ENCODE data around the gene ZFAND5.

ZFAND5 gene

GRCh38 chr9:72362680-72363139 lies 2.3 kb downstream of the ZFAND5 start:
- peak; percentile 41 for DNase-seq

GRCh38 chr9:72362118-72362531 lies 2.9 kb downstream of the ZFAND5 start:
- DNase-seq: no peak

- DNase-seq: no peak
Measured at GRCh38 chr9:72361217-72361616, 3.8 kb downstream of the ZFAND5 start.

- DNase-seq: no peak
Measured at GRCh38 chr9:72360324-72360723, 4.7 kb downstream of the ZFAND5 start.

- DNase-seq: peak; percentile 13
Measured at GRCh38 chr9:72356041-72356582, 8.9 kb downstream of the ZFAND5 start.

GRCh38 chr9:72355153-72355552 lies 9.9 kb downstream of the ZFAND5 start:
- DNase-seq: no peak

GRCh38 chr9:72354704-72355103 lies 10.3 kb downstream of the ZFAND5 start:
- no peak for DNase-seq

GRCh38 chr9:72353455-72354116 lies 11.4 kb downstream of the ZFAND5 start:
- no peak for DNase-seq

- DNase-seq: no peak
Measured at GRCh38 chr9:72352911-72353388, 12.1 kb downstream of the ZFAND5 start.

GRCh38 chr9:72351538-72352453 lies 13.2 kb downstream of the ZFAND5 start:
- no peak for DNase-seq

- DNase-seq: no peak
Measured at GRCh38 chr9:72349911-72350310, 15.1 kb downstream of the ZFAND5 start.

- no peak for DNase-seq
Measured at GRCh38 chr9:72349240-72349639, 15.8 kb downstream of the ZFAND5 start.

GRCh38 chr9:72346333-72346732 lies 18.7 kb downstream of the ZFAND5 start:
- DNase-seq: no peak

GRCh38 chr9:72338631-72339030 lies 26.4 kb downstream of the ZFAND5 start:
- no peak for DNase-seq

- DNase-seq: no peak
Measured at GRCh38 chr9:72337286-72337685, 27.7 kb downstream of the ZFAND5 start.

- no peak for DNase-seq
Measured at GRCh38 chr9:72334658-72335337, 30.2 kb downstream of the ZFAND5 start.

- no peak for DNase-seq
Measured at GRCh38 chr9:72333709-72334108, 31.3 kb downstream of the ZFAND5 start.

GRCh38 chr9:72333197-72333596 lies 31.8 kb downstream of the ZFAND5 start:
- DNase-seq: no peak

- no peak for DNase-seq
Measured at GRCh38 chr9:72332351-72332750, 32.7 kb downstream of the ZFAND5 start.

- no peak for DNase-seq
Measured at GRCh38 chr9:72327631-72328030, 37.4 kb downstream of the ZFAND5 start.

- no peak for DNase-seq
Measured at GRCh38 chr9:72326641-72327040, 38.4 kb downstream of the ZFAND5 start.

GRCh38 chr9:72324974-72325373 lies 40.0 kb downstream of the ZFAND5 start:
- no peak for DNase-seq

- DNase-seq: no peak
Measured at GRCh38 chr9:72322678-72323077, 42.3 kb downstream of the ZFAND5 start.

All from NCI-H1694 treated with DMSO at 0.1 percent for 48 hours (cell line).